H1 (cell line): ENCODE data around the gene PBX1. TPM values are rescaled to one million over a fixed set of nuclear protein-coding genes. Genes with fewer than 3 reads are reported as not detected.

ENCODE experiments used
- CTCF ChIA-PET: fragments of 300-600 bp; sonication (Branson Sonifier 250); formaldehyde crosslinking; loops from one replicate; lab custom pipeline; 2021; ENCODE audit not compliant: partially characterized antibody; lab: Charles Lee
- POLR2A ChIA-PET: fragments of 300-600 bp; sonication (Branson Sonifier 250); formaldehyde crosslinking; loops from one replicate; lab custom pipeline; 2021; ENCODE audit warnings: inconsistent platforms; ENCODE audit not compliant: partially characterized antibody; lab: Charles Lee
- DNase-seq, 2 experiments: peaks; one replicate each; pipeline versions ENCODE4 v3.0.0 to v3.0.0-alpha.2; 2010 to 2022; ENCODE audit warnings: low spot score in 2 of 2, low read depth in 1 of 2, mixed read lengths in 1 of 2
- FAIRE-seq: peaks from 2 replicates; lab custom pipeline; 2011; peaks lifted over from hg19 to GRCh38; lab: Jason Lieb, UNC
- H2AFZ ChIP-seq: 2 replicates; pipeline ENCODE4 v1.8.1; 2012; ENCODE audit warnings: low read length, inconsistent platforms
- H2AK5ac ChIP-seq: 2 replicates; pipeline ENCODE4 v1.6.1; 2013; ENCODE audit warnings: low read depth, low read length
- H2BK120ac ChIP-seq: replicated peaks from 2 replicates; pipeline ENCODE3; 2013; ENCODE audit warnings: low read depth, low read length, inconsistent platforms
- H2BK12ac ChIP-seq: 2 replicates; pipeline ENCODE4 v1.6.1; 2013; ENCODE audit warnings: low read depth, low read length
- H2BK15ac ChIP-seq: 2 replicates; pipeline ENCODE4 v1.6.1; 2013; ENCODE audit warnings: low read length
- H2BK20ac ChIP-seq: 2 replicates; pipeline ENCODE4 v1.6.1; 2013; ENCODE audit warnings: low read length
- H2BK5ac ChIP-seq: 2 replicates; pipeline ENCODE4 v1.6.1; 2013; ENCODE audit warnings: low read depth, low read length
- H3K14ac ChIP-seq: 2 replicates; pipeline ENCODE4 v1.6.1; 2013; ENCODE audit warnings: inconsistent platforms; ENCODE audit not compliant: insufficient read length
- H3K18ac ChIP-seq: 2 replicates; pipeline ENCODE4 v1.6.1; 2013; ENCODE audit warnings: low read length; ENCODE audit errors: extremely low read depth
- H3K23ac ChIP-seq: 2 replicates; pipeline ENCODE4 v1.6.1; 2013; ENCODE audit warnings: inconsistent platforms; ENCODE audit not compliant: insufficient read length
- H3K23me2 ChIP-seq: 2 replicates; pipeline ENCODE4 v1.6.1; 2013; ENCODE audit warnings: low read depth, low read length
- H3K27ac ChIP-seq: 2 replicates; pipeline ENCODE4 v1.6.1; 2011; ENCODE audit warnings: low read depth, low read length, inconsistent platforms
- H3K27me3 ChIP-seq, 4 experiments: replicated peaks in 1 of 4; 1 replicate in 1 of 4; 2 replicates in 3 of 4; pipeline versions ENCODE4 v1.6.1 to v1.8.1; 2011 to 2013; ENCODE audit warnings: low read length in 3 of 4, mild to moderate bottlenecking in 3 of 4, inconsistent platforms in 2 of 4, mixed read lengths in 2 of 4, moderate library complexity in 1 of 4; ENCODE audit not compliant: control insufficient read depth in 3 of 4, insufficient read depth in 3 of 4; ENCODE audit errors: extremely low read depth in 1 of 4
- H3K36me3 ChIP-seq, 4 experiments: 2 replicates each; pipeline versions ENCODE4 v1.6.1 to v1.8.1; 2011 to 2013; ENCODE audit warnings: mild to moderate bottlenecking in 4 of 4, low read length in 3 of 4, moderate library complexity in 2 of 4, control low read depth in 1 of 4, inconsistent platforms in 1 of 4; ENCODE audit not compliant: insufficient read depth in 4 of 4, control insufficient read depth in 2 of 4
- H3K4ac ChIP-seq: replicated peaks from 2 replicates; pipeline ENCODE3; 2013; ENCODE audit warnings: low read length, low read depth, mixed read lengths, inconsistent platforms; ENCODE audit not compliant: insufficient read length
- H3K4me1 ChIP-seq, 4 experiments: replicated peaks in 1 of 4; 1 replicate in 1 of 4; 2 replicates in 3 of 4; pipeline versions ENCODE4 v1.6.1 to v1.8.1; 2011 to 2013; ENCODE audit warnings: low read length in 3 of 4, inconsistent platforms in 2 of 4, mixed read lengths in 1 of 4; ENCODE audit not compliant: insufficient read depth in 4 of 4, control insufficient read depth in 3 of 4
- H3K4me2 ChIP-seq, 2 experiments: 2 replicates each; pipeline versions ENCODE4 v1.6.1 to v1.8.1; 2011 to 2013; ENCODE audit warnings: low read depth in 2 of 2, low read length in 2 of 2, control low read depth in 1 of 2, inconsistent platforms in 1 of 2, mild to moderate bottlenecking in 1 of 2; ENCODE audit not compliant: insufficient read depth in 1 of 2
- H3K4me3 ChIP-seq, 4 experiments: fragments of 200-600, 300-600 bp in 1 of 4; sonication (generic), shearing (Covaris generic), sonication (Bioruptor Twin) in 1 of 4; 2 replicates each; pipeline versions ENCODE4 v1.5.1 to v1.8.1; 2011 to 2016; ENCODE audit warnings: low read length in 4 of 4, low read depth in 3 of 4, control low read depth in 2 of 4, inconsistent platforms in 2 of 4, mild to moderate bottlenecking in 2 of 4, mixed read lengths in 1 of 4, moderate library complexity in 1 of 4; ENCODE audit not compliant: insufficient read depth in 2 of 4; ENCODE audit errors: extremely low read depth in 1 of 4
- H3K56ac ChIP-seq: replicated peaks from 2 replicates; pipeline ENCODE3; 2013; ENCODE audit warnings: low read depth, mild to moderate bottlenecking, mixed read lengths, low read length, inconsistent platforms; ENCODE audit not compliant: insufficient read length
- H3K79me1 ChIP-seq: 2 replicates; pipeline ENCODE4 v1.6.1; 2013; ENCODE audit warnings: low read depth, low read length, control low read depth
- H3K79me2 ChIP-seq, 2 experiments: 2 replicates each; pipeline versions ENCODE4 v1.6.1 to v1.8.1; 2012 to 2013; ENCODE audit warnings: low read length in 2 of 2, mild to moderate bottlenecking in 2 of 2, inconsistent platforms in 1 of 2; ENCODE audit not compliant: insufficient read depth in 2 of 2, control insufficient read depth in 1 of 2
- H3K9ac ChIP-seq, 4 experiments: replicated peaks in 1 of 4; 1 replicate in 1 of 4; 2 replicates in 3 of 4; pipeline versions ENCODE4 v1.6.1 to v1.8.1; 2011 to 2013; ENCODE audit warnings: low read depth in 3 of 4, low read length in 3 of 4, control low read depth in 2 of 4, mild to moderate bottlenecking in 2 of 4, moderate library complexity in 2 of 4, inconsistent platforms in 1 of 4; ENCODE audit errors: extremely low read depth in 1 of 4
- H3K9me3 ChIP-seq, 2 experiments: 2 replicates each; pipeline versions ENCODE4 v1.6.1 to v1.8.1; 2012 to 2013; ENCODE audit warnings: mild to moderate bottlenecking in 2 of 2, moderate library complexity in 2 of 2, control low read depth in 1 of 2, inconsistent platforms in 1 of 2, low read depth in 1 of 2, low read length in 1 of 2, mixed read lengths in 1 of 2; ENCODE audit not compliant: insufficient read depth in 2 of 2
- H4K20me1 ChIP-seq, 2 experiments: replicated peaks in 1 of 2; 2 replicates each; pipeline versions ENCODE3 to v1.8.1; 2011 to 2013; ENCODE audit warnings: inconsistent platforms in 2 of 2, low read length in 2 of 2, mild to moderate bottlenecking in 1 of 2; ENCODE audit not compliant: insufficient read depth in 2 of 2, control insufficient read depth in 1 of 2
- H4K5ac ChIP-seq: 2 replicates; pipeline ENCODE4 v1.6.1; 2013; ENCODE audit warnings: low read length, low read depth, mixed read lengths, inconsistent platforms; ENCODE audit not compliant: insufficient read length
- H4K8ac ChIP-seq: 2 replicates; pipeline ENCODE4 v1.8.0; 2013; ENCODE audit warnings: mild to moderate bottlenecking, moderate library complexity, low read length, inconsistent platforms; ENCODE audit not compliant: insufficient read depth; ENCODE audit errors: extremely low read depth
- H4K91ac ChIP-seq: replicated peaks from 2 replicates; pipeline ENCODE3; 2013; ENCODE audit warnings: low read length, mixed read lengths, inconsistent platforms; ENCODE audit not compliant: insufficient read length
- GABPA ChIP-seq: IDR thresholded peaks from 2 replicates; pipeline ENCODE4 v1.6.1; 2011; ENCODE audit warnings: mild to moderate bottlenecking, low read length, moderate library complexity, borderline replicate concordance; ENCODE audit not compliant: insufficient read depth
- SP1 ChIP-seq: IDR thresholded peaks from 2 replicates; pipeline ENCODE4 v1.6.1; 2011; ENCODE audit warnings: low read depth, low read length
- WGBS, 2 experiments: shearing (Covaris generic) in 1 of 2; methylation state at CpG; one replicate each; pipeline versions ENCODE4 v1.1.6 to v1.1.7; 2013 to 2015; ENCODE audit warnings: low lambda C conversion rate in 2 of 2, mixed read lengths in 2 of 2, inconsistent platforms in 1 of 2, low coverage in 1 of 2, missing lambda C conversion rate in 1 of 2; ENCODE audit not compliant: insufficient replicate concordance in 2 of 2, insufficient coverage in 1 of 2, insufficient read length in 1 of 2; ENCODE audit errors: extremely low coverage in 1 of 2, missing lambda C conversion rate in 1 of 2; 5-methylcytosine and 5-hydroxymethylcytosine counted together
- polyA plus RNA-seq, 7 experiments: library from polyadenylated mRNA; depleted of rRNA in 3 of 7; stranded (reverse) in 5 of 7; unstranded in 2 of 7; fragments of >200 nt in 5 of 7; fragments of 200-250 nt in 2 of 7; gene quantifications; 1 replicate in 5 of 7; 2 replicates in 1 of 7; 4 replicates in 1 of 7; pipeline versions ENCODE4 v1.2.1 to v1.2.3, GENCODE V29; 2011 to 2013; ENCODE audit warnings: missing spikeins in 2 of 7, mixed read lengths in 2 of 7
- total RNA-seq: library from RNA; stranded (reverse); fragmentation: NEBNext Ultra II Directional; extraction: Animal tissue kit (Norgen Biotek cat#: 25700); gene quantifications from 2 replicates; pipeline ENCODE4 v1.2.1, GENCODE V29; 2021

PBX1 gene
- total and polyA plus RNA-seq, 2 of the 8 experiments (the other 6 are each of a cell fraction or from before 2014, with no cell fraction given): 87.4 to 124 TPM

DNA sequence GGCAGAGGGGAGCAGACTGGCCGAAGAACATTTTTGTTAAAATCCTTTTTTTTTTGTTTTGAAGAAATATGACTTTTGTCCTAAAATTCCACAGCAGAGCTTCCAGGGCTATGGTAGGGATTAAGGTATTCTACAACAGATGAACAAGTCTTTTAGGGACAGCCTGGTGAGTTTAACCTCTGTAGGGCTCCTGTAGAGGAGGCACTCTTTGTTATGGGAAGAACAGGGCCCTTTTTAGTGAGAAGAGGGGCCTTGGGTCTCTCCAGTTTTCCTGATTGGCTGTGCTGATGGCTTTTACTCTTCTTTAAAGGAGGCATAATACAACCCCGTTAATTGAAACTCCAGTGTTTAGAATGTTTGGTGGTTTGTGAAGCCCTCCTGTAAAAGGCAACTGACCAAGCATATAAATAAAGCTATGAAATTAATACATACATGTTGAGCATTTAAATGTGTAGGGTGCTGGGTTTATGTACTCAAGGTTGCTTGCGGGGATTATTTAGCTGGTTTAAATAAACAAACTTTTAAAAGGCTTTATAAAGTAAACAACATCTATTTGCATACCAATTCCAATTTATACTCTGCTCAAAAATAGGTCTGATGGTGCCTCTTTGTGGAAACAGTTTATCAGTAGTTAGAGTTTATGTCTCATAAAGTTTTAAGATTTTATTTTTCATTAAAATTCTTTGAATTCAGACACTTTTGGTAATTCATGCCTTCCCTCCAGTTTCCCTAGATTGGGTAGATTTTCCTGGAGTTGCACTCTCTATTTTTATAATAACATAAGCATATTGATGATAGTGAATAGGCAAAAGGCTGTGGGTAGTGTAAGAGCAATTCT, 46.5 kb downstream of the PBX1 start:
- H2BK15ac ChIP-seq: no peak overlapping the region
- no peaks in the 10 kb centered on the region for H3K9me3 ChIP-seq
- no peak overlapping the region for H2BK120ac ChIP-seq
- H2AK5ac ChIP-seq: no peak overlapping the region
- H3K4me3 ChIP-seq: peak overlapping the region in 1 of 4 experiments; percentile 34; a peak in 1 of 8 replicates
- H4K8ac ChIP-seq: no peak overlapping the region
- no peak overlapping the region for H2BK5ac ChIP-seq
- H4K5ac ChIP-seq: no peak overlapping the region
- CTCF ChIA-PET: interaction anchor here (0.6 to 2.2 kb wide), 4 partner anchors 11 to 184 kb away, joined by 3 to 10 read pairs (median 4); no protein-coding TSS in a partner anchor
- H3K27ac ChIP-seq: no peak overlapping the region
- H3K23me2 ChIP-seq: no peaks in the 10 kb centered on the region; the same call in 1 of the 2 replicates
- H3K4me2 ChIP-seq: peak overlapping the region; percentile 21 to 49
- FAIRE-seq: peak; percentile 81
- no peak overlapping the region for H2BK12ac ChIP-seq
- peaks cover 18 to 52% (median 47%) of the 10 kb centered on the region in 4 experiments for H3K4me1 ChIP-seq
- no peak for DNase-seq
- no peak for TF ChIP-seq GABPA
- TF ChIP-seq SP1: 0 out of 2 replicates have a peak, but pooled peaks have one; percentile 11
- WGBS, 2 experiments: 47% methylated on average over 3 of the region's 3 CpGs; no CpG with 5 or more reads in 1 of the 2 experiments
- POLR2A ChIA-PET: interaction anchor here (0.7 kb wide), 1 partner anchor 14 kb away, joined by 4 read pairs; no protein-coding TSS in a partner anchor
- H4K20me1 ChIP-seq: peaks cover 16 to 22% of the 10 kb centered on the region in 2 experiments
- H3K79me2 ChIP-seq: peaks cover 7 to 77% of the 10 kb centered on the region in 2 experiments; a peak in 3 of 4 replicates
- no peak overlapping the region for H3K14ac ChIP-seq
- H3K79me1 ChIP-seq: no peaks in the 10 kb centered on the region; the same call in 1 of the 2 replicates
- H2AFZ ChIP-seq: no peak overlapping the region
- no peak overlapping the region; the same call in 1 of the 2 replicates for H3K18ac ChIP-seq
- H3K56ac ChIP-seq: no peak overlapping the region
- H3K27me3 ChIP-seq: no peaks in the 10 kb centered on the region
- no peak overlapping the region for H4K91ac ChIP-seq
- H2BK20ac ChIP-seq: no peak overlapping the region
- H3K36me3 ChIP-seq: peaks cover 0 to 10% (median 4%) of the 10 kb centered on the region in 4 experiments; a peak in 4 of 8 replicates
- H3K23ac ChIP-seq: no peak overlapping the region
- no peak overlapping the region for H3K9ac ChIP-seq
- H3K4ac ChIP-seq: no peak overlapping the region
